Stomach (tissue), 9 donors: ENCODE results near the gene UBE2V1. TPM values are rescaled to one million over a fixed set of nuclear protein-coding genes. Genes with fewer than 3 reads are reported as not detected.
"Not testable (repeated sequence)": the region's sequence is repeated elsewhere in the genome, so short reads cannot be mapped to it uniquely, and the experiment has no call there.

Experiments used
- DNase-seq, 2 donors: peaks; one replicate each; pipeline versions ENCODE4 v3.0.0 to v3.0.0-alpha.2; 2013 to 2019
- H3K27ac ChIP-seq, 5 donors: fragments of 200-600 bp in 4 of 5; sonication (generic) in 4 of 5; one replicate each; pipeline ENCODE4 v1.5.1; 2013 to 2019; ENCODE audit warnings: mild to moderate bottlenecking in 1 of 5, moderate library complexity in 1 of 5
- H3K27me3 ChIP-seq, 3 donors: fragments of 200-600 bp; sonication (generic); one replicate each; pipeline ENCODE4 v1.5.1; 2017 to 2019; ENCODE audit warnings: mixed run types in 1 of 3
- H3K36me3 ChIP-seq, 4 donors: fragments of 200-600 bp; sonication (generic); 1 replicate in 3 of 4; 2 replicates in 1 of 4; pipeline ENCODE4 v1.5.1; 2016 to 2019
- H3K4me1 ChIP-seq, 4 donors: fragments of 200-600 bp; sonication (generic); one replicate each; pipeline ENCODE4 v1.5.1; 2016 to 2019
- H3K4me3 ChIP-seq, 4 donors: fragments of 200-600 bp; sonication (generic) in 3 of 4; one replicate each; pipeline ENCODE4 v1.5.1; 2016 to 2019; ENCODE audit warnings: mild to moderate bottlenecking in 1 of 4
- H3K9me3 ChIP-seq, 4 donors: fragments of 200-600 bp; sonication (generic); one replicate each; pipeline ENCODE4 v1.5.1; 2016 to 2019
- CTCF ChIP-seq, 7 experiments: fragments of 450-650 bp in 4 of 7; fragments of 200-600 bp in 3 of 7; sonication (generic) in 3 of 7; IDR thresholded peaks; one replicate each; pipeline ENCODE4 v1.5.1; 2016 to 2019; ENCODE audit warnings: antibody characterized with exemption in 7 of 7, control low read depth in 2 of 7, mild to moderate bottlenecking in 1 of 7
- EP300 ChIP-seq: sonication (generic); formaldehyde crosslinking; IDR thresholded peaks from one replicate; pipeline ENCODE4 v1.6.1; 2017; ENCODE audit warnings: antibody characterized with exemption
- POLR2A ChIP-seq, 4 donors: fragments of 450-650 bp; IDR thresholded peaks; one replicate each; pipeline ENCODE4 v1.6.1; 2016; ENCODE audit warnings: antibody characterized with exemption in 4 of 4, control low read depth in 2 of 4, mild to moderate bottlenecking in 1 of 4, moderate library complexity in 1 of 4
- POLR2AphosphoS5 ChIP-seq, 3 donors: sonication (generic); formaldehyde crosslinking; IDR thresholded peaks; one replicate each; pipeline ENCODE4 v1.6.1; 2016; ENCODE audit warnings: antibody characterized with exemption in 3 of 3
- WGBS, 5 donors: extraction: QIAGEN DNeasy Blood & Tissue Kit in 3 of 5; methylation state at CpG; one replicate each; pipeline versions ENCODE4 v1.1.5 to v1.1.7; 2013 to 2018; 5-methylcytosine and 5-hydroxymethylcytosine counted together
- intact Hi-C: fragments of 100-400 bp; cut with DNase I; formaldehyde crosslinking; loops from one replicate; pipeline ENCODE4 v1.15.1; 2023; ENCODE audit warnings: low total_unique reads
- polyA plus RNA-seq, 3 donors: library from polyadenylated mRNA; stranded (reverse); fragments of 200-250 nt; gene quantifications; one replicate each; pipeline ENCODE4 v1.2.3, GENCODE V29; 2013
- total RNA-seq, 5 donors: library from RNA; depleted of rRNA; stranded (reverse); fragments of >200 nt; gene quantifications; one replicate each; pipeline versions ENCODE4 v1.1.0 to v1.2.3, GENCODE V29; 2014 to 2016
- donor health status: healthy with polysubstance abuse.
- donor health status: Bipolar disorder and iron deficiency.
- donor health status: healthy.

UBE2V1 gene
- total and polyA plus RNA-seq, 8 donors = 52.6 to 111 (median 72.5) TPM

GRCh38 chr20:50085146-50085480 lies 27.8 kb downstream of the UBE2V1 start:
- no peaks in the 10 kb centered on the region for H3K27me3 ChIP-seq
- WGBS, 5 donors = 61 to 86% (median 79%) methylated on average over 5 of the region's 5 CpGs
- intact Hi-C loops = no loop called here

GRCh38 chr20:50083034-50083433 lies 29.9 kb downstream of the UBE2V1 start:
- TF ChIP-seq POLR2A (IDR thresholded peaks at IDR 0.05) = no peak
- TF ChIP-seq POLR2AphosphoS5 (IDR thresholded peaks at IDR 0.05) = no peak
- TF ChIP-seq EP300 = no peak
- no peak for TF ChIP-seq CTCF (IDR thresholded peaks at IDR 0.05)
- 92 to 98% (median 94%) methylated on average over 6 to 7 of the region's 7 CpGs for WGBS, 5 donors
- H3K36me3 ChIP-seq = peaks cover 5 to 39% (median 36%) of the 10 kb centered on the region in 4 donors
- no peak overlapping the region for H3K4me3 ChIP-seq
- H3K27me3 ChIP-seq = no peaks in the 10 kb centered on the region
- no peaks in the 10 kb centered on the region for H3K9me3 ChIP-seq
- H3K4me1 ChIP-seq = peaks cover 15 to 30% (median 24%) of the 10 kb centered on the region in 4 donors
- intact Hi-C loops = no loop called here
- DNase-seq = no peak
- no peak overlapping the region for H3K27ac ChIP-seq

More at GRCh38 chr20:50085146-50085480, 27.8 kb downstream of the UBE2V1 start:
- Histone ChIP-seq H3K4me3 (no peak overlapping the region), H3K36me3 (peaks cover 5 to 60% (median 52%) of the 10 kb centered on the region in 4 donors), H3K27ac (peak overlapping the region in 1 of 5 donors; percentile 73), H3K9me3 (no peaks in the 10 kb centered on the region), H3K4me1 (peaks cover 15 to 47% (median 24%) of the 10 kb centered on the region in 4 donors)
- no peak for DNase-seq
- TF ChIP-seq POLR2AphosphoS5 (IDR thresholded peaks at IDR 0.05) = no peak
- TF ChIP-seq CTCF (IDR thresholded peaks at IDR 0.05) = no peak
- no peak for TF ChIP-seq POLR2A (IDR thresholded peaks at IDR 0.05)
- TF ChIP-seq EP300 = no peak

- H3K27ac ChIP-seq, DNase-seq, H3K9me3 ChIP-seq, intact Hi-C loops, H3K27me3 ChIP-seq, H3K4me3 ChIP-seq: not testable (repeated sequence)
- 88 to 96% (median 89%) methylated on average over 9 of the region's 9 CpGs for WGBS, 5 donors
- Histone ChIP-seq H3K36me3 (peaks cover 5 to 33% (median 33%) of the 10 kb centered on the region in 4 donors), H3K4me1 (peaks cover 14 to 23% (median 20%) of the 10 kb centered on the region in 4 donors)
Observed at GRCh38 chr20:50082056-50082455, 30.9 kb downstream of the UBE2V1 start.

- 62 to 73% (median 69%) methylated on average over 14 to 17 of the region's 17 CpGs for WGBS, 5 donors
- TF ChIP-seq POLR2AphosphoS5 (IDR thresholded peaks at IDR 0.05) = no peak
- TF ChIP-seq POLR2A (IDR thresholded peaks at IDR 0.05) = no peak
- no peak for TF ChIP-seq CTCF (IDR thresholded peaks at IDR 0.05)
- TF ChIP-seq EP300 = no peak
- Histone ChIP-seq H3K4me3 (no peak overlapping the region), H3K36me3 (peaks cover 5 to 24% (median 23%) of the 10 kb centered on the region in 4 donors), H3K27me3 (no peaks in the 10 kb centered on the region), H3K4me1 (peaks cover 0 to 21% (median 11%) of the 10 kb centered on the region in 4 donors), H3K9me3 (no peaks in the 10 kb centered on the region), H3K27ac (peak overlapping the region in 1 of 5 donors; percentile 35)
- no peak for DNase-seq
- intact Hi-C loops = no loop called here
Observed at GRCh38 chr20:50077818-50078601, 34.9 kb downstream of the UBE2V1 start.

GRCh38 chr20:50073500-50073899 lies 39.5 kb downstream of the UBE2V1 start:
- peaks cover 4 to 30% (median 21%) of the 10 kb centered on the region in 4 donors for H3K4me1 ChIP-seq
- no peak overlapping the region for H3K27ac ChIP-seq
- DNase-seq = no peak
- H3K27me3 ChIP-seq = no peaks in the 10 kb centered on the region
- H3K9me3 ChIP-seq = no peaks in the 10 kb centered on the region
- 63 to 79% (median 75%) methylated on average over 2 of the region's 2 CpGs for WGBS, 5 donors
- intact Hi-C loops = no loop called here
- H3K4me3 ChIP-seq = no peak overlapping the region
- H3K36me3 ChIP-seq = no peaks in the 10 kb centered on the region
- no peak for TF ChIP-seq POLR2AphosphoS5 (IDR thresholded peaks at IDR 0.05)
